Esophagus muscularis mucosa (tissue), 3 donors: Measurements from ENCODE around the gene STAT5B.

Experiments
- POLR2AphosphoS5 ChIP-seq, 2 donors: sonication (generic); formaldehyde crosslinking; IDR thresholded peaks; one replicate each; pipeline ENCODE4 v1.6.1; 2017; ENCODE audit warnings: antibody characterized with exemption in 2 of 2
- TF ChIP-seq, protein P1 (sequence below), 3 experiments: fragments of 200-600 bp in 2 of 3; fragments of 450-650 bp in 1 of 3; sonication (generic) in 2 of 3; IDR thresholded peaks; one replicate each; pipeline ENCODE4 v1.5.1; 2017 to 2019; ENCODE audit warnings: antibody characterized with exemption in 3 of 3, mild to moderate bottlenecking in 2 of 3, moderate library complexity in 1 of 3

DNA sequence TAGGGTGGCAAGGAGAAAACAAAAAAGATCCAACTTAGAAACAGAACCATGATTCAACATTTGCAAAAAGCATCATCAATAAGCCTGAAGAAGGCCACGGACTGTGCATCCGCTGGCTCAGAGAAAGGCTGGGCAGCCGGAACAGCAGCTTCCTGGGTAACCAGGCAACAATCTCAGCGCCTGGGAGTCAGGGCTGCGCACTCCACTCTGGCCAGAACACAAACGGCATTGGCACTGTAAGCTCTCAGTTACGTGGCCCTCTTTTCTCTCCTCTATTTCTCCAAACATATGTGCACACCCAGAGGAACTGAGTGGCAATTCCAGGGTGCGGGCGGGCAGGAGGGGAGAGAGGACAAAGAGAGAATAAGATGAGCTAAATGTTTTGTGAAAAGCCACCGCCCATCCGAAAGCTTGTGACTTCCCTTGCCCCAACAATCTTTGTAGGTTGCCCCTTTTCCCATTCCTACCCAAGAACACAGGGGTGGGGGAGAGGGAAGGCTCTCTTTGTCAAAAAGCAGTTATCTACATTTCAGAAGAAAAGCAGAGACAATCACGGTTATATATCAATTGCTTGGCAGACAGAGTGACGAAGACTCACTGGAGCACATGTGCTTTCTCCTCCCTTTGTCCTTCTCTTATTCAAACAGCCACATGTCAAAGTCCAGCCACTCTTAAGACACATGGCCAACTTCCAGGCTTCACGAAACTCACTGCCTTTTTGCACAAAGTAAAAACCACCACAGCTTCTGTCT is 75.3 kb downstream of the STAT5B start:
- TF ChIP-seq POLR2AphosphoS5 (IDR thresholded peaks at IDR 0.05), result no peak
- TF ChIP-seq, protein P1, sequence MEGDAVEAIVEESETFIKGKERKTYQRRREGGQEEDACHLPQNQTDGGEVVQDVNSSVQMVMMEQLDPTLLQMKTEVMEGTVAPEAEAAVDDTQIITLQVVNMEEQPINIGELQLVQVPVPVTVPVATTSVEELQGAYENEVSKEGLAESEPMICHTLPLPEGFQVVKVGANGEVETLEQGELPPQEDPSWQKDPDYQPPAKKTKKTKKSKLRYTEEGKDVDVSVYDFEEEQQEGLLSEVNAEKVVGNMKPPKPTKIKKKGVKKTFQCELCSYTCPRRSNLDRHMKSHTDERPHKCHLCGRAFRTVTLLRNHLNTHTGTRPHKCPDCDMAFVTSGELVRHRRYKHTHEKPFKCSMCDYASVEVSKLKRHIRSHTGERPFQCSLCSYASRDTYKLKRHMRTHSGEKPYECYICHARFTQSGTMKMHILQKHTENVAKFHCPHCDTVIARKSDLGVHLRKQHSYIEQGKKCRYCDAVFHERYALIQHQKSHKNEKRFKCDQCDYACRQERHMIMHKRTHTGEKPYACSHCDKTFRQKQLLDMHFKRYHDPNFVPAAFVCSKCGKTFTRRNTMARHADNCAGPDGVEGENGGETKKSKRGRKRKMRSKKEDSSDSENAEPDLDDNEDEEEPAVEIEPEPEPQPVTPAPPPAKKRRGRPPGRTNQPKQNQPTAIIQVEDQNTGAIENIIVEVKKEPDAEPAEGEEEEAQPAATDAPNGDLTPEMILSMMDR (IDR thresholded peaks at IDR 0.05), result no peak
